PC-9 (cell line): ENCODE results near the gene TRIO.

ENCODE experiments used
- EZH2 ChIP-seq: fragments of 200-600 bp; sonication (generic); IDR thresholded peaks from 2 replicates; pipeline ENCODE4 v1.8.0; 2017; ENCODE audit warnings: antibody characterized with exemption, low read depth
- TF ChIP-seq, protein P1 (sequence below): fragments of 200-600 bp; sonication (generic); conservative IDR thresholded peaks from 2 replicates; pipeline ENCODE4 v1.6.1; 2017; ENCODE audit warnings: mixed run types, antibody characterized with exemption, mild to moderate bottlenecking, moderate library complexity

DNA sequence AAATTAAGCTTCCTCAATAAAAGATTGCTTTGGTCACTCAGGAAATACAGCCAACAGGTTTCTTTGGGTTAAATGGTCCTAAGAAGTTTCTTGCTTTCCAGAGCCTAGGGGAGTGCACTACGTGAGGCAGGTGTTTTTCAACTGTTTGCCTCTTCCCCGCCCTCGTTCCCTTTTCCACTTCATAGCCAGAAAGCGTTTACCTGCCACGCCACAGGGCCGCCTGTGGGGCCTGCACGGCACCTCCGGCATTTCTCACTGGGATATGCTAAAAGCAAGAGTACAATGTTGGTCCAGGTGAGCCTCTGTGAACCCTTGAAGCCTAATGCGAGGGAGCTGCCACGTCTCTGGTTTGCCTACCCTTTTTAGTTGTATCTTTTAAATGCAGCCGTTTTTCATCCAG is 270.9 kb downstream of the TRIO start:
- TF ChIP-seq, protein P1, sequence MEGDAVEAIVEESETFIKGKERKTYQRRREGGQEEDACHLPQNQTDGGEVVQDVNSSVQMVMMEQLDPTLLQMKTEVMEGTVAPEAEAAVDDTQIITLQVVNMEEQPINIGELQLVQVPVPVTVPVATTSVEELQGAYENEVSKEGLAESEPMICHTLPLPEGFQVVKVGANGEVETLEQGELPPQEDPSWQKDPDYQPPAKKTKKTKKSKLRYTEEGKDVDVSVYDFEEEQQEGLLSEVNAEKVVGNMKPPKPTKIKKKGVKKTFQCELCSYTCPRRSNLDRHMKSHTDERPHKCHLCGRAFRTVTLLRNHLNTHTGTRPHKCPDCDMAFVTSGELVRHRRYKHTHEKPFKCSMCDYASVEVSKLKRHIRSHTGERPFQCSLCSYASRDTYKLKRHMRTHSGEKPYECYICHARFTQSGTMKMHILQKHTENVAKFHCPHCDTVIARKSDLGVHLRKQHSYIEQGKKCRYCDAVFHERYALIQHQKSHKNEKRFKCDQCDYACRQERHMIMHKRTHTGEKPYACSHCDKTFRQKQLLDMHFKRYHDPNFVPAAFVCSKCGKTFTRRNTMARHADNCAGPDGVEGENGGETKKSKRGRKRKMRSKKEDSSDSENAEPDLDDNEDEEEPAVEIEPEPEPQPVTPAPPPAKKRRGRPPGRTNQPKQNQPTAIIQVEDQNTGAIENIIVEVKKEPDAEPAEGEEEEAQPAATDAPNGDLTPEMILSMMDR: no peak
- no peak for TF ChIP-seq EZH2
